Measurements from ENCODE around the gene RTN4R. TPM values are rescaled to one million over a fixed set of nuclear protein-coding genes. Genes with fewer than 3 reads are reported as not detected.

Gene RTN4R
- total RNA-seq, 1 experiment from 2014 or later = 9.6 TPM

DNA sequence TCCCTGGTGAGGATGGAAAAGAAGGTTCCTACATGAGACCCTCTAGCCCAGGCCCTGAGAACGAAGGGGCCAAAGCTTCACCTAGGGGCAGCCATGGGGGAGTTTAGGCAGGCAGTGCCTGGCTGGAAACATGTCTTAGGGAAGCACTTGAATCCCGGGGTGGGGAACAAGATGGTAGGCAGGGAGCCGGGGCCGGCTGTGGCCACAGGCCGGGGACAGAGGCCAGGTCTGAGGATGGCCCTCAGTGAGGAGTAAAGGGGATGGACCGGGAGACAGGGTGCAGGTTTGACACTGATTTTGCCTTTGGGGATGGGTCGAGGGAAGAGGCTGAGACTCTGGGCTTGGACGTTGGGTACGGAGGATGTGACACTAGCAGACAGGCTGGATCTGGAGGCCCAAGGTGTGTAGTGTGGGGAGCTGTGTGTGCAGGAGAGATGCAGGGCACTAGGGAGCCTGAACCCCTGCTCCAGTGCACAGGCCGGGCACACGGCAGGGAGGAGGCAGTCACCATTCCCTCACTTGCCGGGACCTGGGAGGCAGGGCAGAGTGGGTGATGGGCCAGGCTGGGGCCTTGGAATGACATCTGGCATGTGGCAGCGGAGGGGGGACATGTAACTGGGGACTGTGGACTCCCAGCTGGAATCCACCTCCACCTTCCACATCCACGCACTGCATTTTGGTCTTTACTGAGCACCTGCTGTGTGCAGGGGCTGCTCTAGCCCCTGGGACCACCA is 6.1 kb downstream of the RTN4R start:
- BruUV-seq (replicated peaks) = no TSS peak
- intact Hi-C loops (cut with micrococcal nuclease; ENCODE audit: unreplicated experiment) = no loop called here
- CTCF ChIA-PET = no interaction called here

DNA sequence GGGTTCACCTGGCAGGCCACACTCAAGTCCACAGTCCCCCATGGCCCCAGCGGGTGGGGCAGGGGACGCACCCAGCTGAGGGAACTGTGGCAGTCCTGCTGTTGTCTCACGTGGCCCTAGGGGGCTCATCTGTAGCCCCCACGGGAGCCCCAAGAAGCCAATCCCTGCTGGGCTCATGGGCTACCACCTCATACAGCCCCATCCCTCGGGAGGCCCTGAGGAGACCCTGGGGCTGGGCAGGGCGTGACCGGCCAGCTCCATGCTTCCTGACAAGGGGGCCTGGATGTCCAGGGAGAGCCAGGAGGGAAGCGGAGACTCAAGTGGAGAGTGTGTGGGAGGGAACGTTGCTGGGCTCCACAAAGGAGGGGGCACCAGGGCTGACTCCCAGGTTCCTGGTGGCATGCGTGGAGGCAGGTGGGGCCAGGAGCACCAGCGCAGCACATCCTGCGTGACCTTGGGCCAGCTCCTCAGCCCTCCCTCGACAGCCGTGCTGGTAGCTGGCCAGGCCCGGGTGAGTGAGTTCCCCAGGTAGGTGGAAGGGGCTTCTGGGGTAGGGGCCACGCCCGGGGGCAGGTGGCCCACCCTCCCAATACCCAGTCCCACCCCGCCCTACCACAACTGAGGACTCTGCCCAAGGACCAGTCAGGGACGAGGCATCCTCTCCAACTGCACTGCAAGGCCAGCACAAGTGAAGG is 7.9 kb downstream of the RTN4R start:
- H3K4me1 ChIP-seq (ENCODE audit: insufficient read depth, low read length, poor library complexity, severe bottlenecking) = no peaks in the 10 kb centered on the region
- no peaks in the 10 kb centered on the region for H3K9me3 ChIP-seq (ENCODE audit: low read depth, low read length, poor library complexity, severe bottlenecking)
- TF ChIP-seq, protein P1, sequence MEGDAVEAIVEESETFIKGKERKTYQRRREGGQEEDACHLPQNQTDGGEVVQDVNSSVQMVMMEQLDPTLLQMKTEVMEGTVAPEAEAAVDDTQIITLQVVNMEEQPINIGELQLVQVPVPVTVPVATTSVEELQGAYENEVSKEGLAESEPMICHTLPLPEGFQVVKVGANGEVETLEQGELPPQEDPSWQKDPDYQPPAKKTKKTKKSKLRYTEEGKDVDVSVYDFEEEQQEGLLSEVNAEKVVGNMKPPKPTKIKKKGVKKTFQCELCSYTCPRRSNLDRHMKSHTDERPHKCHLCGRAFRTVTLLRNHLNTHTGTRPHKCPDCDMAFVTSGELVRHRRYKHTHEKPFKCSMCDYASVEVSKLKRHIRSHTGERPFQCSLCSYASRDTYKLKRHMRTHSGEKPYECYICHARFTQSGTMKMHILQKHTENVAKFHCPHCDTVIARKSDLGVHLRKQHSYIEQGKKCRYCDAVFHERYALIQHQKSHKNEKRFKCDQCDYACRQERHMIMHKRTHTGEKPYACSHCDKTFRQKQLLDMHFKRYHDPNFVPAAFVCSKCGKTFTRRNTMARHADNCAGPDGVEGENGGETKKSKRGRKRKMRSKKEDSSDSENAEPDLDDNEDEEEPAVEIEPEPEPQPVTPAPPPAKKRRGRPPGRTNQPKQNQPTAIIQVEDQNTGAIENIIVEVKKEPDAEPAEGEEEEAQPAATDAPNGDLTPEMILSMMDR (conservative IDR thresholded peaks at IDR 0.05; ENCODE audit: low read depth, low read length) = no peak
- no peak for TF ChIP-seq EZH2 (IDR thresholded peaks at IDR 0.05; ENCODE audit: borderline replicate concordance, low read depth, low read length, poor library complexity, severe bottlenecking)
- no peak overlapping the region for H3K4me3 ChIP-seq (ENCODE audit: low read depth, low read length, poor library complexity, severe bottlenecking)
- CTCF ChIA-PET = no interaction called here
- H3K27ac ChIP-seq (ENCODE audit: low read depth, low read length, poor library complexity, severe bottlenecking) = no peak overlapping the region
- no peaks in the 10 kb centered on the region for H3K27me3 ChIP-seq (replicated peaks; ENCODE audit: insufficient read depth, low read depth, low read length, poor library complexity)
- intact Hi-C loops (cut with micrococcal nuclease; ENCODE audit: unreplicated experiment) = no loop called here
- no peaks in the 10 kb centered on the region for H3K36me3 ChIP-seq (ENCODE audit: insufficient read depth, low read length, poor library complexity, severe bottlenecking)
- POLR2A ChIA-PET (ENCODE audit: low non-redundant PET) = no interaction called here
- BruUV-seq (replicated peaks) = no TSS peak
- no peak for DNase-seq (ENCODE audit: low spot score)

More for the DNA sequence above, 6.1 kb downstream of the RTN4R start:
- Histone ChIP-seq H3K9me3 (ENCODE audit: low read depth, low read length, poor library complexity, severe bottlenecking) (no peaks in the 10 kb centered on the region), H3K27ac (ENCODE audit: low read depth, low read length, poor library complexity, severe bottlenecking) (no peak overlapping the region), H3K4me1 (ENCODE audit: insufficient read depth, low read length, poor library complexity, severe bottlenecking) (peaks cover 2% of the 10 kb centered on the region), H3K4me3 (ENCODE audit: low read depth, low read length, poor library complexity, severe bottlenecking) (no peak overlapping the region), H3K36me3 (ENCODE audit: insufficient read depth, low read length, poor library complexity, severe bottlenecking) (no peaks in the 10 kb centered on the region), H3K27me3 (replicated peaks; ENCODE audit: insufficient read depth, low read depth, low read length, poor library complexity) (no peaks in the 10 kb centered on the region)
- TF ChIP-seq EZH2 (IDR thresholded peaks at IDR 0.05; ENCODE audit: borderline replicate concordance, low read depth, low read length, poor library complexity, severe bottlenecking) = no peak
- TF ChIP-seq, protein P1 (conservative IDR thresholded peaks at IDR 0.05; ENCODE audit: low read depth, low read length) = no peak
- DNase-seq (ENCODE audit: low spot score) = no peak
- POLR2A ChIA-PET (ENCODE audit: low non-redundant PET) = no interaction called here

DNA sequence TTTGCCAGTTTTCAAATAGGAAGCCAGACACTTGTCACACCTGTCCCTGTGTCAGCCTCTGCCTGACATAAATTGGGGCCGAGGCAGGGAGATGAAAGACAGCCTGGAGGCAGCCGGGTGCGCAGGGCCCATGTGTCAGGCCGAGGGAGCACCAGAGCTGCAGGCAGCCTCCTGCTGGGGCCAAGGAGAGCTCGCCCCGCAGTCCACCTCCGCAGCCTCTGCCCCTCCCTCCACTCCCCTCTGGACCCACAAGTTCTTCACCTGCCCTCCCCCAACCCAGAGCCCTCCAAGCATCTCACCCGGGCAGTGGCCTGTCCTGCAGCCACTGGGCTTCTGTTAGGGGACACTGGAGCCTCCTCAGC is 8.8 kb downstream of the RTN4R start:
- intact Hi-C loops (cut with micrococcal nuclease; ENCODE audit: unreplicated experiment) = no loop called here
- Histone ChIP-seq H3K27me3 (replicated peaks; ENCODE audit: insufficient read depth, low read depth, low read length, poor library complexity) (no peaks in the 10 kb centered on the region), H3K4me3 (ENCODE audit: low read depth, low read length, poor library complexity, severe bottlenecking) (no peak overlapping the region), H3K27ac (ENCODE audit: low read depth, low read length, poor library complexity, severe bottlenecking) (no peak overlapping the region), H3K9me3 (ENCODE audit: low read depth, low read length, poor library complexity, severe bottlenecking) (no peaks in the 10 kb centered on the region), H3K36me3 (ENCODE audit: insufficient read depth, low read length, poor library complexity, severe bottlenecking) (no peaks in the 10 kb centered on the region), H3K4me1 (ENCODE audit: insufficient read depth, low read length, poor library complexity, severe bottlenecking) (no peaks in the 10 kb centered on the region)
- no peak for TF ChIP-seq EZH2 (IDR thresholded peaks at IDR 0.05; ENCODE audit: borderline replicate concordance, low read depth, low read length, poor library complexity, severe bottlenecking)
- TF ChIP-seq, protein P1 (conservative IDR thresholded peaks at IDR 0.05; ENCODE audit: low read depth, low read length) = no peak
- BruUV-seq (replicated peaks) = no TSS peak
- ChIA-PET CTCF (interaction anchor here (0.6 kb wide), 1 partner anchor 282 kb away, joined by 5 read pairs; no protein-coding TSS in a partner anchor), POLR2A (ENCODE audit: low non-redundant PET) (no interaction called here)
- DNase-seq (ENCODE audit: low spot score) = no peak

Measured in A673 (cell line).